ENCODE measurements around the gene HMBS.

DNA sequence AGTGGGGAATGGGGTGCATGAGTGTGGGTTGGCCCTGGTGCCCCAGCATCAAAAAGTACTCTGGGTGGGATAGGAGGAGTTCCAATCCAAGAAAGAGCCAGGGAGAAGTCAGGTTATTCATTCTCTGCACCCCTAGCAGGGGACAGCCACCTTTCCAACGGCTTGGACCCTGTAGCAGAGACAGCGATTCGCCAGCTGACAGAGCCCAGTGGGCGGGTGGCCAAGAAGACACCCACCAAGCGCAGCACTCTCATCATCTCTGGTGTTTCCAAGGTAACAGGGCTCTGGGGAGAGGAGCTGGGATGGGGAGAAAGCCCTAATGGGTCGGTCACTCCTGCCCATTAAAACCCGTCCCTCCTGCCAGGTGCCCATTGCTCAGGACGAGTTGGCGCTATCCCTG is 29.0 kb downstream of the HMBS start:
- TF ChIP-seq, protein P1, sequence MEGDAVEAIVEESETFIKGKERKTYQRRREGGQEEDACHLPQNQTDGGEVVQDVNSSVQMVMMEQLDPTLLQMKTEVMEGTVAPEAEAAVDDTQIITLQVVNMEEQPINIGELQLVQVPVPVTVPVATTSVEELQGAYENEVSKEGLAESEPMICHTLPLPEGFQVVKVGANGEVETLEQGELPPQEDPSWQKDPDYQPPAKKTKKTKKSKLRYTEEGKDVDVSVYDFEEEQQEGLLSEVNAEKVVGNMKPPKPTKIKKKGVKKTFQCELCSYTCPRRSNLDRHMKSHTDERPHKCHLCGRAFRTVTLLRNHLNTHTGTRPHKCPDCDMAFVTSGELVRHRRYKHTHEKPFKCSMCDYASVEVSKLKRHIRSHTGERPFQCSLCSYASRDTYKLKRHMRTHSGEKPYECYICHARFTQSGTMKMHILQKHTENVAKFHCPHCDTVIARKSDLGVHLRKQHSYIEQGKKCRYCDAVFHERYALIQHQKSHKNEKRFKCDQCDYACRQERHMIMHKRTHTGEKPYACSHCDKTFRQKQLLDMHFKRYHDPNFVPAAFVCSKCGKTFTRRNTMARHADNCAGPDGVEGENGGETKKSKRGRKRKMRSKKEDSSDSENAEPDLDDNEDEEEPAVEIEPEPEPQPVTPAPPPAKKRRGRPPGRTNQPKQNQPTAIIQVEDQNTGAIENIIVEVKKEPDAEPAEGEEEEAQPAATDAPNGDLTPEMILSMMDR (conservative IDR thresholded peaks at IDR 0.05; ENCODE audit: low read depth in 2 of 2), result no peak
- no peak for TF ChIP-seq POLR2AphosphoS5 (IDR thresholded peaks at IDR 0.05; ENCODE audit: low read depth)
- no peak for TF ChIP-seq EZH2 (IDR thresholded peaks at IDR 0.05; ENCODE audit: low read depth, unreplicated experiment)
- TF ChIP-seq NANOG (IDR thresholded peaks at IDR 0.05; ENCODE audit: borderline replicate concordance), result no peak

Measured in GM23338 (cell line).